EH (cell line): ENCODE results near the gene CCNC.

Source experiments
- DNase-seq: peaks from one replicate; pipeline ENCODE4 v3.0.0-alpha.2; 2015; ENCODE audit warnings: low read depth

Gene CCNC

GRCh38 chr6:99545442-99545841, 23.0 kb downstream of the CCNC start:
- no peak for DNase-seq

DNA sequence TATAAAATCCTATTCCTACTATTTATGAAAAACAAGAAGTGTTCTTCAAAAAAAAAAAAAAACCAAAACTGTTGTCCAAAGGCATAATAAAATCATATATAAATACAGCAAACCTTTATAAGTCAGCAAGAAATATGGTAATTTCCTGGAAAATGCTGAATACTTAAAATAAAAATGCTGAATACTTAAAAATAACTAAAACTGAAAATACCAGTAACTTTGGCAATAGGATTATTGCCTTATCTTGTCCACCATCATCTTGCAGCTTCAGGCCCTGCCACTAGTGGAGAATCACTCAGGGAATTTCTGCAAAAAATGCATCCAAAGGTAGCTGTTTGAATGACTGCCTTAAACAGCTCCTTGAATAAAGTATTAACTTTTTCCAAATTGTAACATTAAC, 24.5 kb downstream of the CCNC start:
- no peak for DNase-seq

- DNase-seq: no peak
These were observed 37.8 kb downstream of the CCNC start for GRCh38 chr6:99530627-99531026.

DNA sequence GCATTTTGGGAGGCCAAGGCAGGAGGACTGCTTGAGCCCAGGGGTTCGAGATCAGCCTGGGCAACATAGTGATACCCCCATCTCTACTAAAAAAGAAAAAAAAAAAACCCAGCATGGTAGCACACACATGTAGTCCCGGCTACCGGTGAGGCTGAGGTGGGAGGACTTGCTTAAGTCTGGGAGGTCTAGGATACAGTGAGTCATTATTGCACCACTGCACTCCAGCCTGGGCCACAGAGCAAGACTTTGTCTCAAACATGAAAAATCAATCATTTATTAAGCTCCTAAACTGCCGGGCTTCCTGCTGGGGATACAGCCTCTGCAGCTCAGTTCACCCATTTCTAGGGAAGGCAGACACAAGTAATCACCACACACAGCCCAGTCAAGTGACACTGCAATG, 45.9 kb downstream of the CCNC start:
- peak; percentile 52 for DNase-seq

- peak; percentile 71 for DNase-seq
These were observed 46.8 kb downstream of the CCNC start for GRCh38 chr6:99521633-99522151.

DNA sequence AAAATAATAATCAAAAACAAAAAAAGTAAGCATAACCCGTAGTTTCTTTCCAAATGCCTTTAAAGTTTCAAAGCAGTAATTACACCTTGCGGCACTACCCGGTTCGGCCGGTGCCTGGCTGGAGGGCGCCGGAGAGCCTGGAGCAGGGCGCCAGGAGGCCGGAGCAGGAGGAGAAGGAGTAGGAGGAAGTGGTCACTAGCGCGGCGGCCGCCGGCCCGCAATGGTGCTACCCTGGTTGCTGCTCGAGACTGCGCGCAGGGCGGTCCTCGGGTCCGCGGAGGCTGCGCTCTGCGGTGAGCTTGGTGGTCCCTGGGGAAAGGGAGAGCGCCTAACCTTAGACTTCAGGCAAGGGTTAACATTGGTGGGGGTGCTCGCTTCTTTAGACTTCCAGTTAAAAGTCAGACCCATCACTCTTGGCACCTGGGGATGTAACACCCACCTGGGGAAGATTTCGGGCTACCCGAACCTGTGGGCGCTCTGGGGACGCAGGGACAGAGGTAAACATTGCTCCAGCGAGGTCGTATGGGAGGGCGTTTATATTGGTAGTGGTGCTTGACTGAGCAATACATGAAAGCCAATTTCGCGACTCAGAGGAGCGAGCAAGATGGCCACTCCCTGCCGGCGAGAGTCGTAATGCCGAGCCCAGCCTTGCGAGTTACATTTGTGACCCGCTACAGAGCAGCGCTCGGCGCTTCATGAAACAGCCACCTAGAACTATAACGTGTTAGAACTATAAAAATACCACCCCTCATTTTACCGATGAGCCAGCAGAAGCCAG, 47.4 kb downstream of the CCNC start:
- peak; percentile 87 for DNase-seq

DNA sequence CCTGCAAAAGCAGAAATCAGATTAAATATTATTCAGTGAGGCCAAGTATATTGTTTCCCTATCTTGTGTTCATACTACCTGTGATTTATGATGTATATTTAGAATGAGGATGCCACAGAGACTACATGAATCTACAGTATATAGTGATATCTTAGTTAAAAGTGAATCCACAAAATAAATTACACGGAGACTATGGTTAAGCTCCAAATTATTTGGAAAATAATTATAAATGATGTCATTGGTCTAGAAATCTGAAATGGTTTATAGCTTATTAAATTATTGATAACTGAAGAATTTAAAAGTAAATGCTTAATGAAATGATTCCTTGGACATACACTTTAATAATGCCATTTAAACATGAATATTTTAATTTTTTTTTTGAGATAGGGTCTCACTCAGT, 49.0 kb downstream of the CCNC start:
- no peak for DNase-seq

DNA sequence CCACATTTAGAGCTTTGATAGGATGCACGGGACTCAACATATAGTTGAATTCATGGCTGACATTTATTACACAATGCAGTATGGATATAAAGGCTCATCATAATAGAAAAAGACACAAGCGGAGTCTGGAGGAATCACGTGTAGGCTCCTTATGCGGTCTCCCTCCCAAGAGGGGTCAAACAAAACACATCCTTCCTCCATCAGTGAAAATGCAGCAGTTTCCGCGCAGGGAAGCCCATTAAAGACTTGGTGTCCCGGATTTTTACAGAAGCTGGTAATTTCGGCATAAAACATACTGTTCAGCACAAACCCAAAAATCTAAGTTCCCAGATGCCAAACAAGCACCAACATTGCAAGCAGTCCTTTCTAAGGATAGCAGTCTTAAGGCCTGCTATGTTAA, 54.4 kb downstream of the CCNC start:
- peak; percentile 22 for DNase-seq

- DNase-seq: no peak
These were observed 56.4 kb downstream of the CCNC start for GRCh38 chr6:99512033-99512432.

DNA sequence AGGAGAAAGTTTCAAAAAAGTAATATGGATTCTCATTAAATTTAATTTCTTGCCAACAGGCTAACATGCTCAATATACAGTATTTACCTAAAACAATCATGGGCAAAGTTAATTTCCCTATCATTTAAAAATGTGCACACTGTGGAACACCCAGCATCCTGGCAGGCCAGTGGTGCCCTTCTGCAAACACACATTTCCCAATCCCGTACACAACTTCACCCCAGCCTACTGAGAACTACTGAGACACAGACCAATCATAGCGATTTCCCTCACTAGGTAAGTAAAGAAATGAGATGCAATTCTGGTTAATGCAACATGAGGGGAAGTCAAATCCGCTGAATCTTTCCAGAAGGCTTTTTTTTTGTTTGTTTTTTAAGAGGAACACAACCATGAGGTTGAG, 60.8 kb downstream of the CCNC start:
- DNase-seq: no peak

- DNase-seq: no peak
These were observed 66.7 kb downstream of the CCNC start for GRCh38 chr6:99501762-99502161.

DNA sequence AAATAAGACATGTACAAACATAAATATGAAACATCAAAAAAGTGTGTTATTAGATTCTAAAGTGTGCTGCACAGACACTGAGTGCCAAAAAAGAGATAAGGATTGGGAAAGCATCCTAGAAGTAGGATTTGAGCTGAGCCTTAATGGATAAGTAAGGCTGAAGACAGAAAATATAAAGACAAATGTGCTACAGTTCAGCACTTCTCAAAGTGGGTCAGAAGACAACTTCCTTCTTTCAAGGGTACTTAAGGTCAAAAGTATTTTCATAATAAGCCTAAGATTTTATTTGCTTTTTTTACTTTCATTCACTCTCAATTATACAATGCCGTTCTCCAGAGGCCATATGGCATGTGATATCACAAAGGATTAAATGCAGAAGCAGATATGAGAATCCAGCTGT, 70.0 kb downstream of the CCNC start:
- DNase-seq: no peak

GRCh38 chr6:99495466-99495865, 73.0 kb downstream of the CCNC start:
- peak; percentile 26 for DNase-seq
